BE2C (cell line): Measurements from ENCODE around the gene EIF3D.
A peak's percentile ranks its signal among the peaks of the same experiment; 100 is the strongest.

ENCODE experiments used
- DNase-seq: peaks from one replicate; pipeline ENCODE4 v3.0.0-alpha.2; 2020
- H3K27me3 ChIP-seq: fragments of 250-450 bp; sonication (Bioruptor Pico); 2 replicates; pipeline ENCODE4 v1.5.1; 2020; ENCODE audit warnings: mild to moderate bottlenecking
- H3K36me3 ChIP-seq: fragments of 250-450 bp; sonication (Bioruptor Pico); 2 replicates; pipeline ENCODE4 v1.5.1; 2020; ENCODE audit warnings: mild to moderate bottlenecking
- H3K4me1 ChIP-seq: fragments of 250-450 bp; sonication (Bioruptor Pico); 2 replicates; pipeline ENCODE4 v1.5.1; 2020
- H3K4me3 ChIP-seq: 2 replicates; pipeline ENCODE4 v1.5.1; 2011; ENCODE audit warnings: low read depth, low read length
- H3K9me3 ChIP-seq: fragments of 250-450 bp; sonication (Bioruptor Pico); 2 replicates; pipeline ENCODE4 v1.5.1; 2020
- CTCF ChIP-seq: IDR thresholded peaks from 2 replicates; pipeline ENCODE4 v1.5.1; 2012; ENCODE audit warnings: mild to moderate bottlenecking, low read depth, low read length

EIF3D gene

GRCh38 chr22:36475341-36475740, 53.6 kb downstream of the EIF3D start:
- Histone ChIP-seq H3K9me3 (no peaks in the 10 kb centered on the region), H3K27me3 (no peaks in the 10 kb centered on the region), H3K36me3 (peaks cover 58% of the 10 kb centered on the region), H3K4me1 (no peaks in the 10 kb centered on the region; the same call in 1 of the 2 replicates), H3K4me3 (no peak overlapping the region)
- TF ChIP-seq CTCF: no peak
- DNase-seq: no peak

- DNase-seq: no peak
- Histone ChIP-seq H3K4me1 (peaks cover 4% of the 10 kb centered on the region), H3K9me3 (no peaks in the 10 kb centered on the region), H3K27me3 (no peaks in the 10 kb centered on the region), H3K4me3 (no peak overlapping the region), H3K36me3 (peaks cover 42% of the 10 kb centered on the region)
- TF ChIP-seq CTCF: no peak
Observed at GRCh38 chr22:36472689-36473088, 56.3 kb downstream of the EIF3D start.

- H3K36me3 ChIP-seq: peaks cover 38% of the 10 kb centered on the region
- H3K4me1 ChIP-seq: peaks cover 9% of the 10 kb centered on the region
- TF ChIP-seq CTCF: no peak
- H3K27me3 ChIP-seq: no peaks in the 10 kb centered on the region
- no peak overlapping the region for H3K4me3 ChIP-seq
- H3K9me3 ChIP-seq: no peaks in the 10 kb centered on the region
- no peak for DNase-seq
Observed at GRCh38 chr22:36471341-36471821, 57.6 kb downstream of the EIF3D start.

- H3K4me3 ChIP-seq: no peak overlapping the region
- peaks cover 9% of the 10 kb centered on the region for H3K4me1 ChIP-seq
- DNase-seq: no peak
- H3K9me3 ChIP-seq: no peaks in the 10 kb centered on the region
- H3K36me3 ChIP-seq: peaks cover 39% of the 10 kb centered on the region
- H3K27me3 ChIP-seq: no peaks in the 10 kb centered on the region
- TF ChIP-seq CTCF: no peak
Observed at GRCh38 chr22:36470994-36471331, 58.0 kb downstream of the EIF3D start.

GRCh38 chr22:36470162-36470993, 58.6 kb downstream of the EIF3D start:
- peak; percentile 83 for DNase-seq
- no peak overlapping the region for H3K4me3 ChIP-seq
- H3K4me1 ChIP-seq: peaks cover 9% of the 10 kb centered on the region
- no peaks in the 10 kb centered on the region for H3K27me3 ChIP-seq
- peaks cover 36% of the 10 kb centered on the region for H3K36me3 ChIP-seq
- H3K9me3 ChIP-seq: no peaks in the 10 kb centered on the region
- peak; percentile 98 for TF ChIP-seq CTCF

- no peak for DNase-seq
- Histone ChIP-seq H3K4me1 (peaks cover 9% of the 10 kb centered on the region), H3K27me3 (no peaks in the 10 kb centered on the region), H3K4me3 (no peak overlapping the region), H3K9me3 (no peaks in the 10 kb centered on the region), H3K36me3 (peaks cover 26% of the 10 kb centered on the region)
- no peak for TF ChIP-seq CTCF
Observed at GRCh38 chr22:36469094-36469710, 59.8 kb downstream of the EIF3D start.
